ENCODE results near the gene LGSN.

DNA sequence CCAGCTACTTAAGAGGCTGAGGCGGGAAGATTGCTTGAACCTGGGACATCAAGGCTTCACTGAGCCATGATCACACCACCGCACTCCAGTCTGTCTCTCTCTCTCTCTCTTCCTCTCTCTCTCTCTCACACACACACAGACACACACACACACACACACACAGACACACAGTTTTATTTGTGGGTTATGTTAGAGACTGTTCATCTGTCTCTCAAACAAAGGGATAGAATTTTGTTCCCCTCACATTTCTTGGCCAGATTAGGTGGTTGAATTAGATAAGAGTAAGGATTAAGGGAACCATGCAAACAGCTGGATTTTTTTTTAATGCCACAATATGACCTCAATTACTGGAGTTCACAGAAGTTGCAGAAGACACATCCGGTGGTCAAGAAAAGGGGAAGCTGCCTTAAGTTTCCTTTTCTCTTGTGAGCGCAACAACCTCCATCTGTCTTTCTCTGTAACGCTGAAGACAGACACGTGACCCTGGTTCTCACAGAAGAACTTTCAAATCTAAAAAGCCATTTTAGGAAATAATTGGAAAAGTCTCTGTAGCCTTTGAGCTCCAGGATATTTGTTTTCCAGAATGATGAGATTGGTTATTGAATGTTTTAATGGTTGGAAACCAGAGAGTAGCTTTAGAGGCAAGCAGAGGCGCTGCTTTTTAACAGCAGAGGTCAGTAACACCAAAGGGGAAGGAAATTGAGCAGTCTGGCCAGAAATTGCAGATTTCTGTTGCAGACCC lies 32.9 kb upstream of the LGSN start:
- TF ChIP-seq, protein P1, sequence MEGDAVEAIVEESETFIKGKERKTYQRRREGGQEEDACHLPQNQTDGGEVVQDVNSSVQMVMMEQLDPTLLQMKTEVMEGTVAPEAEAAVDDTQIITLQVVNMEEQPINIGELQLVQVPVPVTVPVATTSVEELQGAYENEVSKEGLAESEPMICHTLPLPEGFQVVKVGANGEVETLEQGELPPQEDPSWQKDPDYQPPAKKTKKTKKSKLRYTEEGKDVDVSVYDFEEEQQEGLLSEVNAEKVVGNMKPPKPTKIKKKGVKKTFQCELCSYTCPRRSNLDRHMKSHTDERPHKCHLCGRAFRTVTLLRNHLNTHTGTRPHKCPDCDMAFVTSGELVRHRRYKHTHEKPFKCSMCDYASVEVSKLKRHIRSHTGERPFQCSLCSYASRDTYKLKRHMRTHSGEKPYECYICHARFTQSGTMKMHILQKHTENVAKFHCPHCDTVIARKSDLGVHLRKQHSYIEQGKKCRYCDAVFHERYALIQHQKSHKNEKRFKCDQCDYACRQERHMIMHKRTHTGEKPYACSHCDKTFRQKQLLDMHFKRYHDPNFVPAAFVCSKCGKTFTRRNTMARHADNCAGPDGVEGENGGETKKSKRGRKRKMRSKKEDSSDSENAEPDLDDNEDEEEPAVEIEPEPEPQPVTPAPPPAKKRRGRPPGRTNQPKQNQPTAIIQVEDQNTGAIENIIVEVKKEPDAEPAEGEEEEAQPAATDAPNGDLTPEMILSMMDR (conservative IDR thresholded peaks at IDR 0.05; ENCODE audit: low read length) = peak; percentile 22; the same call in 1 of the 2 replicates
- no peak for TF ChIP-seq EZH2phosphoT487 (IDR thresholded peaks at IDR 0.05; ENCODE audit: borderline replicate concordance)
